Smooth muscle cell (in vitro differentiated cells): Measurements from ENCODE around the gene ABCD3. TPM values are rescaled to one million over a fixed set of nuclear protein-coding genes. Genes with fewer than 3 reads are reported as not detected.
"Not testable (repeated sequence)": the region's sequence is repeated elsewhere in the genome, so short reads cannot be mapped to it uniquely, and the experiment has no call there.

Source experiments
- DNase-seq: peaks from one replicate; lab custom pipeline; 2025; ENCODE audit not compliant: unreplicated experiment; lab: John Stamatoyannopoulos, UW
- H2AFZ ChIP-seq: fragments of 200-600 bp; sonication (generic); 2 replicates; pipeline ENCODE4 v1.6.0; 2016; ENCODE audit warnings: antibody characterized with exemption, low read depth, mild to moderate bottlenecking
- H3F3A ChIP-seq: fragments of 200-600 bp; sonication (generic); 2 replicates; pipeline ENCODE4 v1.6.0; 2017; ENCODE audit warnings: antibody characterized with exemption, low read depth
- H3K27ac ChIP-seq: fragments of 200-600 bp; sonication (generic); 2 replicates; pipeline ENCODE4 v1.5.1; 2016; ENCODE audit warnings: low read depth, mild to moderate bottlenecking
- H3K27me3 ChIP-seq: fragments of 200-600 bp; sonication (generic); 2 replicates; pipeline ENCODE4 v1.6.1; 2016; ENCODE audit warnings: low read depth, mild to moderate bottlenecking
- H3K36me3 ChIP-seq: fragments of 200-600 bp; sonication (generic); 2 replicates; pipeline ENCODE4 v1.5.1; 2016; ENCODE audit warnings: low read depth
- H3K4me1 ChIP-seq: fragments of 200-600 bp; sonication (generic); 2 replicates; pipeline ENCODE4 v1.5.1; 2016; ENCODE audit warnings: low read depth
- H3K4me2 ChIP-seq: fragments of 200-600 bp; sonication (generic); 2 replicates; pipeline ENCODE4 v1.6.0; 2016; ENCODE audit warnings: mild to moderate bottlenecking
- H3K4me3 ChIP-seq: fragments of 200-600 bp; sonication (generic); 2 replicates; pipeline ENCODE4 v1.5.1; 2016; ENCODE audit warnings: mild to moderate bottlenecking
- H3K79me2 ChIP-seq: fragments of 200-600 bp; sonication (generic); 2 replicates; pipeline ENCODE4 v1.6.0; 2016; ENCODE audit warnings: low read depth, mild to moderate bottlenecking
- H3K9ac ChIP-seq: fragments of 200-600 bp; sonication (generic); 2 replicates; pipeline ENCODE4 v1.6.0; 2016; ENCODE audit warnings: low read depth
- H3K9me3 ChIP-seq: fragments of 200-600 bp; sonication (generic); replicated peaks from 2 replicates; pipeline ENCODE4 v1.5.1; 2016; ENCODE audit warnings: low read depth
- H4K20me1 ChIP-seq: fragments of 200-600 bp; sonication (generic); 2 replicates; pipeline ENCODE4 v1.6.0; 2016; ENCODE audit warnings: low read depth
- CTCF ChIP-seq: fragments of 200-600 bp; sonication (generic); IDR thresholded peaks from 2 replicates; pipeline ENCODE4 v1.5.1; 2017; ENCODE audit warnings: borderline replicate concordance, mild to moderate bottlenecking, antibody characterized with exemption; ENCODE audit not compliant: insufficient read depth, poor library complexity, severe bottlenecking
- WGBS: methylation state at CpG from one replicate; pipeline ENCODE4 v1.1.7; 2016; ENCODE audit warnings: low lambda C conversion rate; 5-methylcytosine and 5-hydroxymethylcytosine counted together
- polyA plus RNA-seq: library from polyadenylated mRNA; unstranded; fragments of >200 nt; fragmentation: Nextera tagmentation; extraction: Ambion mirVana; gene quantifications from 2 replicates; pipeline ENCODE4 v1.2.1, GENCODE V29; 2016
- total RNA-seq: library from RNA; depleted of rRNA; stranded (reverse); fragments of >200 nt; gene quantifications from 2 replicates; pipeline ENCODE4 v1.2.3, GENCODE V29; 2014

The ABCD3 gene
- total and polyA plus RNA-seq, 2 experiments from 2014 or later: 22.5 to 42.4 TPM

- not testable (repeated sequence) for H3K4me2 ChIP-seq, H3K27me3 ChIP-seq, DNase-seq, H3K27ac ChIP-seq, H3K4me1 ChIP-seq, H3F3A ChIP-seq, H3K4me3 ChIP-seq, H3K9ac ChIP-seq, H4K20me1 ChIP-seq, H2AFZ ChIP-seq
- Histone ChIP-seq H3K9me3 (peaks cover 27% of the 10 kb centered on the region), H3K79me2 (peaks cover 65% of the 10 kb centered on the region), H3K36me3 (peaks cover 13% of the 10 kb centered on the region)
- WGBS: 98% methylated on average over 6 of the region's 6 CpGs
Measured at GRCh38 chr1:94446177-94446576, 28.0 kb downstream of the ABCD3 start.

GRCh38 chr1:94448741-94449140, 30.6 kb downstream of the ABCD3 start:
- Histone ChIP-seq H3K79me2 (peaks cover 53% of the 10 kb centered on the region), H3K36me3 (peaks cover 21% of the 10 kb centered on the region), H3K9me3 (peaks cover 36% of the 10 kb centered on the region)
- H3K27ac ChIP-seq, H3K4me3 ChIP-seq, H4K20me1 ChIP-seq, H3K27me3 ChIP-seq, H2AFZ ChIP-seq, H3K9ac ChIP-seq, H3K4me1 ChIP-seq, H3K4me2 ChIP-seq, DNase-seq, H3F3A ChIP-seq: not testable (repeated sequence)
- 81% methylated on average over 3 of the region's 3 CpGs for WGBS

- 79% methylated on average over 2 of the region's 2 CpGs for WGBS
- no peak for TF ChIP-seq CTCF
- Histone ChIP-seq H3K4me3 (no peak overlapping the region), H3K4me2 (no peak overlapping the region), H3K9me3 (peaks cover 6% of the 10 kb centered on the region), H4K20me1 (peaks cover 3% of the 10 kb centered on the region), H3K9ac (no peak overlapping the region), H2AFZ (no peak overlapping the region), H3K36me3 (peaks cover 7% of the 10 kb centered on the region), H3K27ac (no peak overlapping the region), H3K4me1 (no peaks in the 10 kb centered on the region), H3K79me2 (peaks cover 35% of the 10 kb centered on the region), H3K27me3 (no peaks in the 10 kb centered on the region), H3F3A (no peaks in the 10 kb centered on the region)
- no peak for DNase-seq
Measured at GRCh38 chr1:94456736-94457135, 38.5 kb downstream of the ABCD3 start.

GRCh38 chr1:94462606-94463005, 44.4 kb downstream of the ABCD3 start:
- H3K4me2 ChIP-seq: no peak overlapping the region
- no peak overlapping the region for H3K4me3 ChIP-seq
- TF ChIP-seq CTCF: no peak
- no peaks in the 10 kb centered on the region for H3K9me3 ChIP-seq
- H3K27me3 ChIP-seq: no peaks in the 10 kb centered on the region
- no peak overlapping the region for H3K9ac ChIP-seq
- H3K27ac ChIP-seq: no peak overlapping the region
- DNase-seq: no peak
- H4K20me1 ChIP-seq: peaks cover 4% of the 10 kb centered on the region
- 93% methylated on average over 2 of the region's 2 CpGs for WGBS
- H3F3A ChIP-seq: no peaks in the 10 kb centered on the region
- H3K36me3 ChIP-seq: peaks cover 4% of the 10 kb centered on the region
- no peaks in the 10 kb centered on the region for H3K79me2 ChIP-seq
- H3K4me1 ChIP-seq: no peaks in the 10 kb centered on the region
- no peak overlapping the region for H2AFZ ChIP-seq
